NT2/D1 (cell line): Measurements from ENCODE around the gene LAMA5.

Experiments used
- DNase-seq: peaks from one replicate; pipeline ENCODE4 v3.0.0-alpha.2; 2011; ENCODE audit warnings: low read depth, low spot score
- H3K27me3 ChIP-seq: 2 replicates; pipeline ENCODE4 v1.6.0; 2011; ENCODE audit warnings: mild to moderate bottlenecking; ENCODE audit not compliant: insufficient read length, insufficient read depth
- H3K36me3 ChIP-seq: 2 replicates; pipeline ENCODE4 v1.6.1; 2011; ENCODE audit warnings: mild to moderate bottlenecking, low read length, mixed read lengths; ENCODE audit not compliant: insufficient read depth, insufficient read length
- H3K4me1 ChIP-seq: 2 replicates; pipeline ENCODE4 v1.5.1; 2011; ENCODE audit not compliant: insufficient read depth, insufficient read length
- H3K4me3 ChIP-seq: 2 replicates; pipeline ENCODE4 v1.5.1; 2011; ENCODE audit warnings: low read depth; ENCODE audit not compliant: insufficient read length
- H3K9ac ChIP-seq: 2 replicates; pipeline ENCODE4 v1.6.0; 2011; ENCODE audit warnings: low read depth; ENCODE audit not compliant: insufficient read length
- H3K9me3 ChIP-seq: 2 replicates; pipeline ENCODE4 v1.5.1; 2011; ENCODE audit warnings: mild to moderate bottlenecking, low read length; ENCODE audit not compliant: insufficient read depth
- SUZ12 ChIP-seq: IDR thresholded peaks from 2 replicates; pipeline ENCODE4 v1.6.1; 2011; ENCODE audit not compliant: insufficient read length, insufficient read depth; ENCODE audit errors: extremely low read depth
- YY1 ChIP-seq: IDR thresholded peaks from 2 replicates; pipeline ENCODE4 v1.6.1; 2011; ENCODE audit not compliant: insufficient read length, insufficient read depth
- ZNF274 ChIP-seq: IDR thresholded peaks from 2 replicates; pipeline ENCODE4 v1.6.1; 2011; ENCODE audit warnings: mild to moderate bottlenecking, low read depth, low read length

The LAMA5 gene

DNA sequence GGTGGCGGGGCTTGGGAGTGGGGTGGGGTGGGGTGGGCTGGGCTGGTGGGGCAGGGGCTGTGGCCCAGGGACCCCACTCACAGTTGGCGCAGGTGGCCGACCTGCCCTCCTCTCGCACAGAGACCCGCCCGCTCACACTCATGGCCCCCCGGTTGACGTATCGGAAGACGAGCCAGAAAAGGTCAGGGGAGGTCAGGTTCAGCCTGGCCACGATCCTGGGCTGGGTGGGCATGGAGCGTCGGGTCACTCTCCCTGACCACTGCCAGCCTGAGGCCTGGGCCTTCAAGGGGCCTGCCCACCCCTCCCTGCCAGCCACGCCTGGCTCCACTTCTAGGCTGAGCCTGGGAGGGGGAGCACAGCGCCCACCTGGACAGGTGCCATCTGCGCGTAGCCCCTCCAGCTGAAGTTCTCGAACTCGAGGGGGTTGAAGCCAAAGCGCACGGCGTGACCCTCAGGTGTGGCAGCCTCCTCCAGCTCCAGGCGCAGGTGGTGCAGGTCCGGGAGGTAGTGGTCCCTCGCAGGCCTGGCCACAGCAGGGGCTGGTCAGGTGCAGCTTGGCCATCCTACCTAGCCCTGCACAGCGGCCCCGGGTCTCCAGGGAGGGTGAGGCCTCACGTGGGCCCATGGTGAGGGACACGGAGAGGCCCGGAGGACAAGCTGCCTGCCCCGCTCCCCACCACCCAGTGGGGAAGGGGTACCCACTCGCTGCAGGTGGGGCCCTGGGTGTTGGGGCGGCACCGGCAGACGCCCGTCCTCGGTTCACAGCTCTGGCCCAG is 33.1 kb downstream of the LAMA5 start:
- no peaks in the 10 kb centered on the region for H3K27me3 ChIP-seq
- H3K9me3 ChIP-seq, result no peaks in the 10 kb centered on the region
- no peak overlapping the region for H3K9ac ChIP-seq
- peaks cover 92% of the 10 kb centered on the region for H3K36me3 ChIP-seq
- no peak for DNase-seq
- TF ChIP-seq ZNF274 (no peak), SUZ12 (no peak), YY1 (no peak)
- H3K4me3 ChIP-seq, result no peak overlapping the region
- peaks cover 4% of the 10 kb centered on the region for H3K4me1 ChIP-seq

DNA sequence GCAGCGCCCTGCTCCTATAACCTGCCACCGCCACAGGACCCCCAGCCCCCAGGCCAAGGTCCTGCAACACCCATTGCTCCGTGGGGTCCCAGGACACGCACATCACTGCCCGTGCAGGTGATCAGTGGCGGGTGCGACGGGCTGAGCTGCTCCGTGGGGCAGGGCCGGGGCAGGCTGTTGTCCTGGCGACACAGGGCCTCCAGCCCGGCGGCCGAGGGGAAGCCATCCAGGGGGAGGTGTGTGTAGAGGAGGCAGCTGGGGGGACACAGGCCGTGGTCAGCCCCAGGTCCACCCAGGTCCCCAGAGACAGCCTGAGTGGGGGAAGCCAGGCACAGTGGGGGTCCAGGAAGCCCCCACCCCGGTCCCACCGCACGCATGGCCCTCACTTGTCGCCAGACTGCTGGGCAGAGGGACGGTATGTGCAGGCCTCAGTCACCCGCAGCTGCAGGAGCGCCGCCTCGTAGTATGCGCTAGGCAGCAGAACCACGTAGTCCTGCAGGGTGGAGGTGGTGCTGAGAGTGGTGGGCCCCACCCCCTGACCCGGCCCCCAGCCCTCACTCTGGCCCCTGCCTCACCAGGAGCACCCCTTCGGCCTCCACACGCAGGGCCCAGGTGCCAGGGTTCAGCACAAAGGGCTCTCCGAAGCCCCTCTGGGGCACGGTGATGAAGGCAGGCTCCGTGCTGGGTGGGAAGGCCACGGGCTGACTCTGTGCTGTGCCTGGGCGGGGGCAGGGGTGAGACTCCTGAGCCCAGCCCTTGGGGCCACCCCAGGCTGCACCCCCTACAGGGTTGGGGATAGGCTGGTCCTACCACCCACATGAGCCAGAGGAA is 33.9 kb downstream of the LAMA5 start:
- peak overlapping the region; percentile 10 for H3K9ac ChIP-seq
- H3K4me3 ChIP-seq, result no peak overlapping the region
- no peaks in the 10 kb centered on the region for H3K27me3 ChIP-seq
- no peak for DNase-seq
- peaks cover 96% of the 10 kb centered on the region for H3K36me3 ChIP-seq
- peaks cover 4% of the 10 kb centered on the region for H3K4me1 ChIP-seq
- TF ChIP-seq ZNF274 (no peak), YY1 (no peak), SUZ12 (no peak)
- no peaks in the 10 kb centered on the region for H3K9me3 ChIP-seq

DNA sequence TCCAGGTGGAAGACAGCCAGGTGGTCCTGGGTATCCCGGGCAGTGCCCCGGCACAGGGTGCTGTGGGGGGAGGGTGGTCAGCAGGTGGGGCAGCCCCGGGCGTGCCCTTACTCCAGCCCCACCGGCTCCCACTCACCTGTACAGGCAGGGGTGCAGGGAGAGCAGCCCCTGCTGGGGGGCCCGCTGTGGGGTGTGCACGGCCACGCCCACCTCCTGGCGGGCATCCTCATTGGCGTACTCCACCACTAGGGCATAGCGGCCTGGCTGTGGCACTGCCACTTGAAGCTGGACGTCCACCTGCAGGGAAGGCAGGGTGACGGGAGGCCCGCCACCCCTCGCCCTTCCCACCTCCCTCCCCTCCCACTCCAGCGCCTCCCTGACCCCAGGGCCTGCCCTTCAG is 34.7 kb downstream of the LAMA5 start:
- DNase-seq, result no peak
- no peaks in the 10 kb centered on the region for H3K9me3 ChIP-seq
- TF ChIP-seq ZNF274 (no peak), YY1 (no peak), SUZ12 (no peak)
- H3K27me3 ChIP-seq, result no peaks in the 10 kb centered on the region
- peaks cover 96% of the 10 kb centered on the region for H3K36me3 ChIP-seq
- H3K9ac ChIP-seq, result no peak overlapping the region
- peaks cover 4% of the 10 kb centered on the region for H3K4me1 ChIP-seq
- no peak overlapping the region for H3K4me3 ChIP-seq

DNA sequence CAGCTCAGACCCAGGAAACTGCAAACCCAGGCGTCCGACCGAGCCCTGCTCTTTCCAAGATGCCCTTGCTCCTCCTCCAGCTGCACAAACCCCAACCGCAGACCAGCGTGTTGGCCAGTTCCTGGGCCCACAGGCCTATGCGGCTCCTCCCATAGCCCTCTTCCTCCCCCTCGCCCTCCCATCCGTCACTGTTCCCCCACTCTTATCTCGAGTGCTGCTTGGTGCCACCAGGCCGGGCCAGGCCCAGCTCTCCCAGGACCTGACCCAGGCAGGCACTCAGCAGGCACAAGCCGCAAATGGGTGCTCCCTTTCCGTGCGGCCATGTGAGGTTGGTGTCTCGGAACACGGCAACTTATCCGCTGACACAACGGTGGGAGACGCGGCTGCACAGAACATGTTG is 35.8 kb downstream of the LAMA5 start:
- Histone ChIP-seq H3K36me3 (peaks cover 96% of the 10 kb centered on the region), H3K9me3 (peaks cover 4% of the 10 kb centered on the region; the same call in 1 of the 2 replicates), H3K27me3 (no peaks in the 10 kb centered on the region), H3K9ac (no peak overlapping the region), H3K4me1 (peaks cover 5% of the 10 kb centered on the region), H3K4me3 (no peak overlapping the region)
- no peak for DNase-seq
- no peak for TF ChIP-seq ZNF274
- no peak for TF ChIP-seq SUZ12
- no peak for TF ChIP-seq YY1

GRCh38 chr20:62330576-62331317 is 36.4 kb downstream of the LAMA5 start:
- TF ChIP-seq SUZ12, result no peak
- no peak for DNase-seq
- peaks cover 96% of the 10 kb centered on the region for H3K36me3 ChIP-seq

DNA sequence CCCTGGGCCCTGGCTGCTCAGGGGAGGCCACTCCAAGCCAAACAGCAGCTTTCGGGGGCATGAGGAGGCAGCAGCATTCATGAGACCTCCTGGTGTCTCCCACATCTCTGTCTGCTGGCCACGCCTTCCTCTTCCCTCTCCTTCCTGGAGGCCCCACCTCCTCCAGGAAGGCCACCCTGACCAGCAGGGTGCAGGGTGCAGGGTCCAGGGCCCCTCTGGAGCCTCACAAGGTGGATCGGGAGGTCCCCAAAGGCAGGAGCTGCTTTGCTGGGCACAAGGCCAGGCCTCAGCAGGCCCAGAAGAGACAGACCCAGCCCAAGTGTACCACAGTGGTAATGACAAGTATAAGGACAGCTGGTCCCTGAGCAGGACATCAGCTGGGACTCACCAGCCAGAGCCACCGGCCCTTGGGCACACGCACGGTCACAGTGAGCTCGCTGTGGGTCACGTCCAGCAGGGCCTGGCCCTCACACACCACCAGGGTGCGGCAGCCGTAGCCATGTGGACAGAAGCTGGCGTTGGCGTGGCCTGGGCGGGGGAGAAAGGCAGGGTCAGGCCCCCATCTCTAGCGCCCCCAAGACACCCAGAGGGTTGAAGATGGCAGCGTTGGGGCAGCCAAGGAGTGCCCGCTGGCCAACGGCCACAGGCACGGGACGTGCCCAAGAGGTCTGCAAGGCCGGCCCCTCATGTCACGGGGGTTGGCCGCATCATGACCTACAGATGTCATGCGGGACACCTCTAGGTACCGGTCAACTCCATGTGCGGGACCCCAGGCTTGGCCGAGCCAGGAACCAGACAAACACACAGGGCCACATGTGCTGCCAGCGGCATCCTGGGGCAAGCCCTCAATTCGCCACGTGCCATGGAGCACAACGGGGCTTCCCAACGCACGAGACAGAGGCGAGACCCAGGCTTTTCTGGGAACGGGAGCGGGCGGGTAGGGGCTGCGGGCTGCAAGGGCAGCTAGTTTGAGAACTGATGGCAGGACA is 37.4 kb downstream of the LAMA5 start:
- DNase-seq, result no peak
- no peak for TF ChIP-seq YY1
- TF ChIP-seq SUZ12, result no peak
- no peak for TF ChIP-seq ZNF274
- Histone ChIP-seq H3K4me1 (peaks cover 5% of the 10 kb centered on the region), H3K9ac (no peak overlapping the region), H3K36me3 (peaks cover 96% of the 10 kb centered on the region), H3K9me3 (peaks cover 13% of the 10 kb centered on the region; the same call in 1 of the 2 replicates), H3K27me3 (no peaks in the 10 kb centered on the region), H3K4me3 (no peak overlapping the region)

More at GRCh38 chr20:62330576-62331317, 36.4 kb downstream of the LAMA5 start:
- Histone ChIP-seq H3K4me1 (peaks cover 5% of the 10 kb centered on the region), H3K27me3 (no peaks in the 10 kb centered on the region), H3K4me3 (no peak overlapping the region), H3K9me3 (peaks cover 6% of the 10 kb centered on the region; the same call in 1 of the 2 replicates), H3K9ac (no peak overlapping the region)
